Left ventricle myocardium inferior (tissue), 1 donor: ENCODE results near the gene RRAGD. TPM values are rescaled to one million over a fixed set of nuclear protein-coding genes. Genes with fewer than 3 reads are reported as not detected.

Experiments
- DNase-seq: peaks from one replicate; pipeline ENCODE4 v3.0.0-alpha.2; 2020
- H3K27ac ChIP-seq: fragments of 200-600 bp; replicated peaks from 2 replicates; pipeline ENCODE4 v1.8.0; 2021
- H3K27me3 ChIP-seq: fragments of 200-600 bp; 2 replicates; pipeline ENCODE4 v1.8.0; 2021; ENCODE audit warnings: low read depth
- H3K36me3 ChIP-seq: fragments of 200-600 bp; 2 replicates; pipeline ENCODE4 v1.8.0; 2021
- H3K4me1 ChIP-seq: fragments of 200-600 bp; 2 replicates; pipeline ENCODE4 v1.8.0; 2021
- H3K4me3 ChIP-seq: fragments of 200-600 bp; 2 replicates; pipeline ENCODE4 v1.8.0; 2021; ENCODE audit warnings: mild to moderate bottlenecking, moderate library complexity
- H3K9me3 ChIP-seq: fragments of 200-600 bp; replicated peaks from 2 replicates; pipeline ENCODE4 v1.8.0; 2021
- CTCF ChIP-seq: fragments of 200-600 bp; IDR thresholded peaks from 2 replicates; pipeline ENCODE4 v1.8.0; 2021; ENCODE audit warnings: antibody characterized with exemption, mild to moderate bottlenecking, borderline replicate concordance
- intact Hi-C: fragments of 100-400 bp; cut with micrococcal nuclease; formaldehyde crosslinking; loops from one replicate; pipeline ENCODE4 v1.11.0; 2022
- total RNA-seq: library from RNA; stranded (reverse); fragmentation: NEBNext Ultra II Directional; extraction: Animal tissue kit (Norgen Biotek cat#: 25700); gene quantifications from one replicate; pipeline ENCODE4 v1.2.1, GENCODE V29; 2021
- donor health status: DM: no; HTN: yes; CAD: no; lungs with severe emphysema.

Gene RRAGD
- total RNA-seq, 1 donor from 2014 or later: 123 TPM

- Histone ChIP-seq H3K36me3 (peaks cover 69% of the 10 kb centered on the region), H3K27ac (no peak overlapping the region), H3K9me3 (no peaks in the 10 kb centered on the region), H3K27me3 (no peaks in the 10 kb centered on the region), H3K4me3 (no peak overlapping the region), H3K4me1 (peaks cover 16% of the 10 kb centered on the region)
- no peak for TF ChIP-seq CTCF
- DNase-seq: no peak
- intact Hi-C loops: no loop called here
These were observed 72.5 kb downstream of the RRAGD start for GRCh38 chr6:89339565-89339964.

GRCh38 chr6:89335164-89335563 lies 76.9 kb downstream of the RRAGD start:
- TF ChIP-seq CTCF: no peak
- no peaks in the 10 kb centered on the region for H3K9me3 ChIP-seq
- DNase-seq: no peak
- no peak overlapping the region for H3K27ac ChIP-seq
- intact Hi-C loops: no loop called here
- H3K4me1 ChIP-seq: peaks cover 11% of the 10 kb centered on the region
- H3K36me3 ChIP-seq: peaks cover 77% of the 10 kb centered on the region
- H3K4me3 ChIP-seq: no peak overlapping the region
- H3K27me3 ChIP-seq: no peaks in the 10 kb centered on the region

GRCh38 chr6:89330910-89331309 lies 81.2 kb downstream of the RRAGD start:
- Histone ChIP-seq H3K36me3 (peaks cover 78% of the 10 kb centered on the region), H3K27ac (no peak overlapping the region), H3K9me3 (no peaks in the 10 kb centered on the region), H3K4me3 (no peak overlapping the region), H3K27me3 (no peaks in the 10 kb centered on the region), H3K4me1 (peaks cover 14% of the 10 kb centered on the region)
- no peak for TF ChIP-seq CTCF
- DNase-seq: no peak
- intact Hi-C loops: no loop called here

GRCh38 chr6:89328976-89329375 lies 83.1 kb downstream of the RRAGD start:
- intact Hi-C loops: no loop called here
- Histone ChIP-seq H3K9me3 (no peaks in the 10 kb centered on the region), H3K27me3 (no peaks in the 10 kb centered on the region), H3K4me1 (peaks cover 14% of the 10 kb centered on the region), H3K36me3 (peaks cover 64% of the 10 kb centered on the region), H3K27ac (no peak overlapping the region), H3K4me3 (no peak overlapping the region)
- no peak for TF ChIP-seq CTCF
- no peak for DNase-seq

GRCh38 chr6:89324304-89324703 lies 87.8 kb downstream of the RRAGD start:
- Histone ChIP-seq H3K27me3 (no peaks in the 10 kb centered on the region), H3K4me1 (peaks cover 24% of the 10 kb centered on the region), H3K4me3 (no peak overlapping the region), H3K27ac (peak overlapping the region; percentile 50), H3K36me3 (peaks cover 37% of the 10 kb centered on the region), H3K9me3 (peaks cover 8% of the 10 kb centered on the region)
- no peak for TF ChIP-seq CTCF
- intact Hi-C loops: no loop called here
- DNase-seq: no peak

- H3K36me3 ChIP-seq: peaks cover 30% of the 10 kb centered on the region
- TF ChIP-seq CTCF: no peak
- peak overlapping the region; percentile 50 for H3K27ac ChIP-seq
These were observed 88.5 kb downstream of the RRAGD start for GRCh38 chr6:89323511-89323971.

More at GRCh38 chr6:89323511-89323971, 88.5 kb downstream of the RRAGD start:
- no peak overlapping the region for H3K4me3 ChIP-seq
- H3K4me1 ChIP-seq: peaks cover 24% of the 10 kb centered on the region
- H3K9me3 ChIP-seq: peaks cover 8% of the 10 kb centered on the region
- DNase-seq: no peak
- intact Hi-C loops: no loop called here
- H3K27me3 ChIP-seq: no peaks in the 10 kb centered on the region
